Psoas muscle (tissue), 8 donors: Measurements from ENCODE around the gene ABHD3. TPM values are rescaled to one million over a fixed set of nuclear protein-coding genes. Genes with fewer than 3 reads are reported as not detected.
"Not testable (repeated sequence)": the region's sequence is repeated elsewhere in the genome, so short reads cannot be mapped to it uniquely, and the experiment has no call there.

Source experiments
- ATAC-seq, 4 donors: fragments of 200-7000 bp; cut with Tn5 transposase; one replicate each; pipeline ENCODE4 v1.9.1; 2020; ENCODE audit warnings: moderate library complexity in 3 of 4, mild to moderate bottlenecking in 2 of 4
- DNase-seq, 2 donors: peaks; one replicate each; pipeline ENCODE4 v3.0.0-alpha.2; 2020
- H3K27ac ChIP-seq: fragments of 200-600 bp; one replicate; pipeline ENCODE4 v1.8.0; 2022
- H3K27me3 ChIP-seq, 3 donors: fragments of 200-600 bp in 1 of 3; one replicate each; pipeline versions ENCODE4 v1.6.1 to v1.8.0; 2013 to 2022; ENCODE audit warnings: low read length in 2 of 3, mild to moderate bottlenecking in 2 of 3, moderate library complexity in 1 of 3; ENCODE audit not compliant: insufficient read depth in 3 of 3
- H3K36me3 ChIP-seq, 2 donors: fragments of 200-600 bp in 1 of 2; one replicate each; pipeline versions ENCODE4 v1.6.1 to v1.8.0; 2013 to 2022; ENCODE audit warnings: low read depth in 1 of 2, mild to moderate bottlenecking in 1 of 2, moderate library complexity in 1 of 2; ENCODE audit not compliant: insufficient read depth in 1 of 2
- H3K4me1 ChIP-seq: fragments of 200-600 bp; one replicate; pipeline ENCODE4 v1.8.0; 2022
- H3K4me3 ChIP-seq: fragments of 200-600 bp; one replicate; pipeline ENCODE4 v1.8.0; 2022; ENCODE audit warnings: mild to moderate bottlenecking
- H3K9me3 ChIP-seq: fragments of 200-600 bp; one replicate; pipeline ENCODE4 v1.8.0; 2022
- WGBS, 3 donors: extraction: QIAGEN DNeasy Blood & Tissue Kit; methylation state at CpG; one replicate each; pipeline versions ENCODE4 v1.1.6 to v1.1.7; 2013; 5-methylcytosine and 5-hydroxymethylcytosine counted together
- intact Hi-C, 2 donors: fragments of 100-400 bp; cut with DNase I; formaldehyde crosslinking; loops; one replicate each; pipeline versions ENCODE4 v1.11.0 to v1.14.2; 2022
- polyA plus RNA-seq, 3 donors: library from polyadenylated mRNA; stranded (reverse); fragments of 200-250 nt; gene quantifications; one replicate each; pipeline ENCODE4 v1.2.3, GENCODE V29; 2013
- total RNA-seq, 4 donors: library from RNA; stranded (reverse); fragmentation: NEBNext Ultra II Directional in 2 of 4; extraction: Animal tissue kit (Norgen Biotek cat#: 25700) in 2 of 4; gene quantifications; one replicate each; pipeline versions ENCODE4 v1.2.1 to v1.2.4, GENCODE V29; 2021 to 2023
- TF ChIP-seq, protein P1 (sequence below): fragments of 200-600 bp; IDR thresholded peaks from one replicate; pipeline ENCODE4 v1.8.0; 2022; ENCODE audit warnings: antibody characterized with exemption
- donor health status: healthy with polysubstance abuse.
- donor health status: DM: no; HTN: no; CAD: no; lungs with moderate emphysema.
- donor health status: Bipolar disorder and iron deficiency.
- donor health status: healthy.
- donor health status: DM: yes; HTN: yes; CAD: no.
- donor health status: DM: no; HTN: no; CAD: no.
- donor health status: DM: no; HTN: no; CAD: no.
- donor health status: DM: yes; HTN: yes; CAD: no.

ABHD3 gene
- total and polyA plus RNA-seq, 7 donors = 3.8 to 12.4 (median 5.9) TPM

DNA sequence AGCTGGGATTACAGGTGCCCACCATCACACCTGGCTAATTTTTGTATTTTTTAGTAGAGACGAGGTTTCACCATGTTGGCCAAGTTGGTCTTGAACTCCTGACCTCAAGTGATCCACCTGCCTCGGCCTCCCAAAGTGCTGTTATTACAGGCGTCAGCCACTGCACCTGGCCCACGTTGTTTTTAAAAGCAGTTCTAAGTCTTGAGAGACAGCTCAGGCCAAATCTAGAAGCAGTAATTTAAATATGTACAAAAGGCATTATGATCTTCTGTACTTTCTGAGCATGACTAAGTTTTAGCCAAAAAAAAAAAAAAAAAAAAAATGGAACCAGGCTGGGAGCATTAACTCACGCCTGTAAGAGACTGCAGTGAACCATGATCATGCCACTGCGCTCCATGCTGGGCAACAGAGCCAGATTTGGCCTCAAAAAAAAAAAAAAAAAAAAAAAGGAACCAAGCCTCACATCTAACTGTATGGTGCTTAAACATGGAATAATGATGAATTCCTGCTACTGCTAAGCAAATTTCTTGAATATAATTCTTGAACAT is 4.0 kb downstream of the ABHD3 start:
- intact Hi-C loops = loop anchor here in 1 of 2 donors (5.0 kb wide), 1 partner anchor 42 kb away; the partner anchor contains the start of gene MIB1
- WGBS, 3 donors = 91 to 96% (median 93%) methylated on average over 6 of the region's 6 CpGs

DNA sequence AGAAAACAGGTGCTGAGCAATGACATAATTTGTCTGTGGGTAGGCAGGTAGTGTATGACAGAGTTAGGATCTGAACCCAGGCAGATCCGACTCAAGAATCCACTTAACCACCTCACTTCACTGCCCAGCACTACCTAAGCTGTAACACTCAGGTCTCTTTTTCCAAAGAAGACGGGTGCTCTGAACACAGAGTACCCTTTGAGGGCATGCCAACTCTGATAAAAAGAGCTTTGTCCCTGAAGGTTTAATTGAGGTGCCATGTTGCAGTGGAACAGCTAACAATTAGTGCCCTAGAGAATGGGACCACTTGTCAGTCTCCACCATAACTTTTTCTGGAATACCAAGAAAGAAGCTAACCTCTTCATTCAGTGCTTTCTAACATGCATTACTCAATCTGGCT is 11.3 kb downstream of the ABHD3 start:
- 79 to 92% (median 79%) methylated on average over 2 of the region's 2 CpGs for WGBS, 3 donors

More for the DNA sequence above, 4.0 kb downstream of the ABHD3 start:
- peaks cover 7% of the 10 kb centered on the region for H3K4me1 ChIP-seq
- no peaks in the 10 kb centered on the region for H3K27me3 ChIP-seq
- peaks cover 0 to 68% of the 10 kb centered on the region in 2 donors for H3K36me3 ChIP-seq
- no peaks in the 10 kb centered on the region for H3K9me3 ChIP-seq
- H3K27ac ChIP-seq = no peak overlapping the region
- no peak overlapping the region for H3K4me3 ChIP-seq
- DNase-seq = no peak
- TF ChIP-seq, protein P1, sequence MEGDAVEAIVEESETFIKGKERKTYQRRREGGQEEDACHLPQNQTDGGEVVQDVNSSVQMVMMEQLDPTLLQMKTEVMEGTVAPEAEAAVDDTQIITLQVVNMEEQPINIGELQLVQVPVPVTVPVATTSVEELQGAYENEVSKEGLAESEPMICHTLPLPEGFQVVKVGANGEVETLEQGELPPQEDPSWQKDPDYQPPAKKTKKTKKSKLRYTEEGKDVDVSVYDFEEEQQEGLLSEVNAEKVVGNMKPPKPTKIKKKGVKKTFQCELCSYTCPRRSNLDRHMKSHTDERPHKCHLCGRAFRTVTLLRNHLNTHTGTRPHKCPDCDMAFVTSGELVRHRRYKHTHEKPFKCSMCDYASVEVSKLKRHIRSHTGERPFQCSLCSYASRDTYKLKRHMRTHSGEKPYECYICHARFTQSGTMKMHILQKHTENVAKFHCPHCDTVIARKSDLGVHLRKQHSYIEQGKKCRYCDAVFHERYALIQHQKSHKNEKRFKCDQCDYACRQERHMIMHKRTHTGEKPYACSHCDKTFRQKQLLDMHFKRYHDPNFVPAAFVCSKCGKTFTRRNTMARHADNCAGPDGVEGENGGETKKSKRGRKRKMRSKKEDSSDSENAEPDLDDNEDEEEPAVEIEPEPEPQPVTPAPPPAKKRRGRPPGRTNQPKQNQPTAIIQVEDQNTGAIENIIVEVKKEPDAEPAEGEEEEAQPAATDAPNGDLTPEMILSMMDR = no peak
- ATAC-seq = no peak

GRCh38 chr18:21689736-21690135 is 14.8 kb downstream of the ABHD3 start:
- DNase-seq (no peak), ATAC-seq (no peak)
- Histone ChIP-seq H3K4me3 (no peak overlapping the region), H3K4me1 (no peaks in the 10 kb centered on the region), H3K27ac (no peak overlapping the region), H3K36me3 (peaks cover 0 to 58% of the 10 kb centered on the region in 2 donors), H3K27me3 (no peaks in the 10 kb centered on the region), H3K9me3 (no peaks in the 10 kb centered on the region)
- TF ChIP-seq, protein P1 = no peak
- 93 to 100% (median 99%) methylated on average over 1 of the region's 1 CpG for WGBS, 3 donors
- intact Hi-C loops = no loop called here

More for the DNA sequence above, 11.3 kb downstream of the ABHD3 start:
- Histone ChIP-seq H3K27ac (no peak overlapping the region), H3K36me3 (peaks cover 0 to 70% of the 10 kb centered on the region in 2 donors), H3K27me3 (no peaks in the 10 kb centered on the region), H3K4me1 (no peaks in the 10 kb centered on the region), H3K4me3 (no peak overlapping the region), H3K9me3 (no peaks in the 10 kb centered on the region)
- TF ChIP-seq, protein P1 = no peak
- DNase-seq (no peak), ATAC-seq (no peak)
- intact Hi-C loops = no loop called here

- WGBS, 3 donors = 73 to 81% (median 74%) methylated on average over 8 of the region's 8 CpGs
- ATAC-seq = no peak
- TF ChIP-seq, protein P1 = no peak
These were observed 18.1 kb downstream of the ABHD3 start for GRCh38 chr18:21686282-21687105.

GRCh38 chr18:21685556-21685981 is 19.0 kb downstream of the ABHD3 start:
- H3K27ac ChIP-seq, ATAC-seq, intact Hi-C loops, H3K27me3 ChIP-seq, DNase-seq, H3K4me1 ChIP-seq, H3K4me3 ChIP-seq, H3K9me3 ChIP-seq: not testable (repeated sequence)
- H3K36me3 ChIP-seq = peaks cover 0 to 35% of the 10 kb centered on the region in 2 donors
- WGBS, 3 donors = 93 to 94% (median 93%) methylated on average over 12 of the region's 12 CpGs

More at GRCh38 chr18:21686282-21687105, 18.1 kb downstream of the ABHD3 start:
- H3K4me1 ChIP-seq = no peaks in the 10 kb centered on the region
- H3K9me3 ChIP-seq = no peaks in the 10 kb centered on the region
- intact Hi-C loops = no loop called here
- DNase-seq = no peak
- no peak overlapping the region for H3K27ac ChIP-seq
- H3K27me3 ChIP-seq = no peaks in the 10 kb centered on the region
- no peak overlapping the region for H3K4me3 ChIP-seq
- H3K36me3 ChIP-seq = peaks cover 0 to 45% of the 10 kb centered on the region in 2 donors
